ENCODE results near the gene ZNF276.
"Not testable (repeated sequence)": the region's sequence is repeated elsewhere in the genome, so short reads cannot be mapped to it uniquely, and the experiment has no call there.

Gene ZNF276

DNA sequence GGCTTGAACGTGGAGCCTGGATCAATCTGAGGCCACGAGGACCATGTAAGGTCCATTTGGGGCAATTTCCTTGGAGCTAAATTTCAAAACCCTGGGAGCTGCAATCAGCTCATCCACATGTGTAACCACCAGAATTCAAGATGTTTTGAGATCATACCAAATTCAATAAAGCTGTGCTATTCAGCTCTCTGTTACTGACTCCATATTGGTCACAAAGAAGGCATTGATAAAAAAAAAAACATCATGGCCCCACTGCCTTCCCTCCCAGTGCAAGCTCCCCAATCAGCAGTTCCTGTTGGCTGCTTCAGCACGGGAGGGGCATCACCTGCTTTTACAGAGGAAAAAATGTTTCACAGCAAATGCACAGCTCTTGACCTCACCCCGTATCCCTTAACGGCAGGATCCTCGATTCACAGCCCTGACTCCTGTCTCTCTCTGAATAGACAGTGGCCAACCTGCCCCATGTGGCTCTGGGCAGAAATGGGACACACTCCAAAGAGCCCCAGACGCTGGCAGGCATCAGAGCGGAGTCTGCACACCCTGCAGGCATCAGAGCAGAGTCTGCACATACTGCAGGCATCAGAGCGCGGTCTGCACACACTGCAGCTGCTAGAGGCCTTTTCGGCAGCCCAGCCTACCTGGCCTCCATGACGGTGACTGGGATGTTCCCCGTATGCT, 58.0 kb downstream of the ZNF276 start:
- DNase-seq (ENCODE audit: low read depth, low spot score) = no peak
- H3K4me3 ChIP-seq (ENCODE audit: insufficient read length, low read depth) = no peak overlapping the region
- H3K9ac ChIP-seq (ENCODE audit: insufficient read length, low read depth) = no peak overlapping the region
- H3K4me1 ChIP-seq (ENCODE audit: insufficient read depth, insufficient read length) = peaks cover 7% of the 10 kb centered on the region
- H3K9me3 ChIP-seq (ENCODE audit: insufficient read depth, low read length) = no peaks in the 10 kb centered on the region
- H3K27me3 ChIP-seq (ENCODE audit: insufficient read depth, insufficient read length) = no peaks in the 10 kb centered on the region
- TF ChIP-seq SUZ12 (IDR thresholded peaks at IDR 0.05; ENCODE audit: extremely low read depth, insufficient read depth, insufficient read length) (no peak), ZNF274 (IDR thresholded peaks at IDR 0.05; ENCODE audit: low read depth, low read length) (no peak), YY1 (IDR thresholded peaks at IDR 0.05; ENCODE audit: insufficient read depth, insufficient read length) (no peak)
- peaks cover 79% of the 10 kb centered on the region for H3K36me3 ChIP-seq (ENCODE audit: insufficient read depth, insufficient read length, low read length)

- Histone ChIP-seq H3K36me3 (ENCODE audit: insufficient read depth, insufficient read length, low read length) (peaks cover 81% of the 10 kb centered on the region), H3K27me3 (ENCODE audit: insufficient read depth, insufficient read length) (no peaks in the 10 kb centered on the region), H3K4me3 (ENCODE audit: insufficient read length, low read depth) (no peak overlapping the region), H3K4me1 (ENCODE audit: insufficient read depth, insufficient read length) (peaks cover 7% of the 10 kb centered on the region), H3K9me3 (ENCODE audit: insufficient read depth, low read length) (no peaks in the 10 kb centered on the region), H3K9ac (ENCODE audit: insufficient read length, low read depth) (no peak overlapping the region)
- TF ChIP-seq YY1 (IDR thresholded peaks at IDR 0.05; ENCODE audit: insufficient read depth, insufficient read length) (no peak), SUZ12 (IDR thresholded peaks at IDR 0.05; ENCODE audit: extremely low read depth, insufficient read depth, insufficient read length) (no peak), ZNF274 (IDR thresholded peaks at IDR 0.05; ENCODE audit: low read depth, low read length) (no peak)
- no peak for DNase-seq (ENCODE audit: low read depth, low spot score)
Measured at GRCh38 chr16:89779909-89780305, 58.6 kb downstream of the ZNF276 start.

- Histone ChIP-seq H3K27me3 (ENCODE audit: insufficient read depth, insufficient read length) (no peaks in the 10 kb centered on the region), H3K36me3 (ENCODE audit: insufficient read depth, insufficient read length, low read length) (peaks cover 80% of the 10 kb centered on the region), H3K9ac (ENCODE audit: insufficient read length, low read depth) (no peak overlapping the region), H3K4me3 (ENCODE audit: insufficient read length, low read depth) (no peak overlapping the region), H3K9me3 (ENCODE audit: insufficient read depth, low read length) (no peaks in the 10 kb centered on the region), H3K4me1 (ENCODE audit: insufficient read depth, insufficient read length) (peaks cover 7% of the 10 kb centered on the region)
- no peak for DNase-seq (ENCODE audit: low read depth, low spot score)
- TF ChIP-seq ZNF274 (IDR thresholded peaks at IDR 0.05; ENCODE audit: low read depth, low read length) = no peak
- no peak for TF ChIP-seq YY1 (IDR thresholded peaks at IDR 0.05; ENCODE audit: insufficient read depth, insufficient read length)
- TF ChIP-seq SUZ12 (IDR thresholded peaks at IDR 0.05; ENCODE audit: extremely low read depth, insufficient read depth, insufficient read length) = no peak
Measured at GRCh38 chr16:89782489-89782888, 61.2 kb downstream of the ZNF276 start.

DNA sequence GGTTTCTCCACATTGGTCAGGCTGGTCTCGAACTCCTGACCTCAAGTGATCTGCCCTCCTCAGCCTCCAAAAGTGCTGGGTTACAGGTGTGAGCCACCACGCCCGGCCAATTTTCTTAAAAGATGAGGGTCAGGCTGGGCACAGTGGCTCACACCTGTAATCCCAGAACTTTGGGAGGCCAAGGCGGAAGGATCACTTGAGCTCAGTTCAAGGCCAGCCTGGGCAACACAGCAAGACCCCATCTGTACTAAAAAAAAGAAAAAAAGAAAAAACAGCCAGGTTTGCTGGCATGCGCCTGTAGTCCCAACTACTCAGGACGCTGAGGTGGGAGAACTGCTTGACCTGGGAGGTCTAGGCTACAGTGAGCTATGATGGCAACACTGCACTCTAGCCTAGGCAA, 62.6 kb downstream of the ZNF276 start:
- peaks cover 79% of the 10 kb centered on the region for H3K36me3 ChIP-seq (ENCODE audit: insufficient read depth, insufficient read length, low read length)

GRCh38 chr16:89784406-89784805, 63.1 kb downstream of the ZNF276 start:
- H3K27me3 ChIP-seq (ENCODE audit: insufficient read depth, insufficient read length) = no peaks in the 10 kb centered on the region
- DNase-seq (ENCODE audit: low read depth, low spot score) = no peak
- H3K4me1 ChIP-seq (ENCODE audit: insufficient read depth, insufficient read length) = peaks cover 3% of the 10 kb centered on the region
- no peak overlapping the region for H3K4me3 ChIP-seq (ENCODE audit: insufficient read length, low read depth)
- H3K9me3 ChIP-seq (ENCODE audit: insufficient read depth, low read length) = no peaks in the 10 kb centered on the region
- H3K36me3 ChIP-seq (ENCODE audit: insufficient read depth, insufficient read length, low read length) = peaks cover 79% of the 10 kb centered on the region
- no peak for TF ChIP-seq YY1 (IDR thresholded peaks at IDR 0.05; ENCODE audit: insufficient read depth, insufficient read length)
- no peak for TF ChIP-seq SUZ12 (IDR thresholded peaks at IDR 0.05; ENCODE audit: extremely low read depth, insufficient read depth, insufficient read length)
- TF ChIP-seq ZNF274 (IDR thresholded peaks at IDR 0.05; ENCODE audit: low read depth, low read length) = no peak
- no peak overlapping the region for H3K9ac ChIP-seq (ENCODE audit: insufficient read length, low read depth)

More for the DNA sequence above, 62.6 kb downstream of the ZNF276 start:
- not testable (repeated sequence) for H3K9me3 ChIP-seq (ENCODE audit: insufficient read depth, low read length); DNase-seq (ENCODE audit: low read depth, low spot score); H3K4me3 ChIP-seq (ENCODE audit: insufficient read length, low read depth); H3K4me1 ChIP-seq (ENCODE audit: insufficient read depth, insufficient read length); H3K27me3 ChIP-seq (ENCODE audit: insufficient read depth, insufficient read length); H3K9ac ChIP-seq (ENCODE audit: insufficient read length, low read depth)

- no peaks in the 10 kb centered on the region for H3K9me3 ChIP-seq (ENCODE audit: insufficient read depth, low read length)
- H3K4me1 ChIP-seq (ENCODE audit: insufficient read depth, insufficient read length) = peaks cover under 1% of the 10 kb centered on the region
- DNase-seq (ENCODE audit: low read depth, low spot score) = no peak
- H3K4me3 ChIP-seq (ENCODE audit: insufficient read length, low read depth) = no peak overlapping the region
- H3K36me3 ChIP-seq (ENCODE audit: insufficient read depth, insufficient read length, low read length) = peaks cover 78% of the 10 kb centered on the region
- TF ChIP-seq YY1 (IDR thresholded peaks at IDR 0.05; ENCODE audit: insufficient read depth, insufficient read length) (no peak), SUZ12 (IDR thresholded peaks at IDR 0.05; ENCODE audit: extremely low read depth, insufficient read depth, insufficient read length) (no peak), ZNF274 (IDR thresholded peaks at IDR 0.05; ENCODE audit: low read depth, low read length) (no peak)
- no peak overlapping the region for H3K9ac ChIP-seq (ENCODE audit: insufficient read length, low read depth)
- no peaks in the 10 kb centered on the region for H3K27me3 ChIP-seq (ENCODE audit: insufficient read depth, insufficient read length)
Measured at GRCh38 chr16:89785523-89786155, 64.3 kb downstream of the ZNF276 start.

DNA sequence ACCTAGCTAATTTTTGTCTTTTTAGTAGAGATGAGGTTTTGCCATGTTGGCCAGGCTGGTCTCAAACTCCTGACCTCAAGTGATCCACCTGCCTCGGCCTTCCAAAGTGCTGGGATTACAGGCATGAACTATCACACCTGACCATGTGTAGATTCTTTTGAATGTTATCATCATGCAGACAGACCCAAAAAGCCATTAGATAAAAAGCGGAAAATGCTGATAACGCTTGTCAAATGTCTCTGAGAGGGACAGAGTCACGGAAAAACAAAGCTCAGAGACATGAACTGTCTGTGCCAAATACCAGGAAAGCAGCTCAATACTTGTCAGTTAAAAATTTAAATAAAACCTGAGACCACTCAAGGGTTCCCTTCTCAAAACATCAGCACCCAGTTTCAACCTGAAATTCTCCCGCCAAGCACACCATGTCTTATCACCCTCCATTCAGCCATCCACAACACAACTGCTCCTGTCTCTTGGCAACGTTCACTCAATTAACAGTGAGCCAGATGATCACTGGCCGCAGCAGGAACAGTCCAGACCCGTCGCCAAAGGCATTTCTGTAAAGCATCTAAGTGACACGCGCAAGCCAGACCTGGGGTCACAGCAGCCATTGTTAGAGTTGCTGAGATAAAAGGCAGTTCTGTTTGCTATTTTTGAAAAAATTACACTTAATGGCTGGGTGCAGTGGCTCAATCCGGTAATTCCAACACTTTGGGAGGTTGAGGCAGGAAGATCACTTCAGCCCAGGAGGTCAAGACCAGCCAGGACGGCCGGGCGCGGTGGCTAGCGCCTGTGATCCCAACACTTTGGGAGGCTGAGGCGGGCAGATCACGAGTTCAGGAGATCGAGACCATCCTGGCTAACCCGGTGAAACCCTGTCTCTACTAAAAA, 65.4 kb downstream of the ZNF276 start:
- DNase-seq (ENCODE audit: low read depth, low spot score) = no peak
- no peaks in the 10 kb centered on the region for H3K4me1 ChIP-seq (ENCODE audit: insufficient read depth, insufficient read length)
- peaks cover 88% of the 10 kb centered on the region for H3K36me3 ChIP-seq (ENCODE audit: insufficient read depth, insufficient read length, low read length)
- H3K27me3 ChIP-seq (ENCODE audit: insufficient read depth, insufficient read length) = no peaks in the 10 kb centered on the region
- no peaks in the 10 kb centered on the region for H3K9me3 ChIP-seq (ENCODE audit: insufficient read depth, low read length)
- H3K4me3 ChIP-seq (ENCODE audit: insufficient read length, low read depth) = no peak overlapping the region
- no peak overlapping the region for H3K9ac ChIP-seq (ENCODE audit: insufficient read length, low read depth)
- TF ChIP-seq ZNF274 (IDR thresholded peaks at IDR 0.05; ENCODE audit: low read depth, low read length) (no peak), SUZ12 (IDR thresholded peaks at IDR 0.05; ENCODE audit: extremely low read depth, insufficient read depth, insufficient read length) (no peak)
